Measurements from ENCODE around the gene PMPCA. TPM values are rescaled to one million over a fixed set of nuclear protein-coding genes. Genes with fewer than 3 reads are reported as not detected.

The PMPCA gene
- total and polyA plus RNA-seq, 4 donors, result 27.0 to 75.6 (median 41.6) TPM

DNA sequence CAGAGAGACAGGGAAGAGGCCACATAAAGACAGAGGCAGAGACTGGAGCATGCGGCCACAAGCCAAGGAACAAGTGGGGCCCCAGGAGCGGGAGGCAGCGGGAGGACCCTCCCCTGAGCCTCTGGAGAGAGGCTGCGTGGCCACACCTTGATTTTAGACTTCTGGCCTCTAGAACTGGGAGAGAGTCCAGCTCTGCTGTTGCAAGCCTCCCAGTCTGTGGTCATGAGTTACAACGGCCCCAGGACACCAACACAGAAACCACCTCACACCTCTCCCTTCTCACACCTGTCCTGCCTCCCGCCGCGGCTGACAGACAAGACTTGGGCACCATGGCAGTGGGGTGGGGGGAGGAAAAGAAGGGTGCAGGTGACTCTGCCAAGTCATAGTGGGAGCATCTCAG is 27.0 kb downstream of the PMPCA start:
- Histone ChIP-seq H3K4me1 (ENCODE audit: control insufficient read depth in 4 of 4, insufficient read depth in 4 of 4, low read length in 3 of 4) (peaks cover 13 to 51% (median 45%) of the 10 kb centered on the region in 4 donors), H3K36me3 (ENCODE audit: control insufficient read depth in 4 of 4, insufficient read depth in 3 of 4, low read depth in 1 of 4, low read length in 3 of 4) (peaks cover 0 to 13% (median 10%) of the 10 kb centered on the region in 4 donors), H3K9me3 (ENCODE audit: control insufficient read depth in 4 of 4, low read length in 3 of 4) (no peaks in the 10 kb centered on the region), H3K4me3 (ENCODE audit: low read depth in 1 of 3, low read length in 3 of 3) (peak overlapping the region in 1 of 3 donors; percentile 2), H3K9ac (ENCODE audit: low read depth in 1 of 2, low read length in 2 of 2) (peak overlapping the region in 1 of 2 donors; percentile 10), H3K27me3 (ENCODE audit: control insufficient read depth in 4 of 4, insufficient read depth in 4 of 4, low read length in 3 of 4) (no peaks in the 10 kb centered on the region), H3K27ac (ENCODE audit: low read depth in 1 of 2, low read length in 2 of 2) (peak overlapping the region in 1 of 2 donors; percentile 32)
- TF ChIP-seq HNF4A (conservative IDR thresholded peaks at IDR 0.05), result peak; percentile 41 to 71
- no peak for TF ChIP-seq HNF4G (IDR thresholded peaks at IDR 0.05)
- peak; percentile 21 for TF ChIP-seq SP1 (IDR thresholded peaks at IDR 0.05)
- no peak for TF ChIP-seq CTCF (IDR thresholded peaks at IDR 0.05; ENCODE audit: low read depth, low read length, missing input control)
- TF ChIP-seq EGR1 (IDR thresholded peaks at IDR 0.05; ENCODE audit: low read depth in 2 of 2), result peak in 1 of 2 donors; percentile 20
- 34% methylated on average over 8 of the region's 8 CpGs for WGBS
- DNase-seq (ENCODE audit: low spot score), result no peak

GRCh38 chr9:136437839-136438547 is 27.5 kb downstream of the PMPCA start:
- Histone ChIP-seq H3K4me1 (ENCODE audit: control insufficient read depth in 4 of 4, insufficient read depth in 4 of 4, low read length in 3 of 4) (peaks cover 14 to 57% (median 51%) of the 10 kb centered on the region in 4 donors), H3K9me3 (ENCODE audit: control insufficient read depth in 4 of 4, low read length in 3 of 4) (no peaks in the 10 kb centered on the region), H3K4me3 (ENCODE audit: low read depth in 1 of 3, low read length in 3 of 3) (peak overlapping the region in 2 of 3 donors; percentile 73 to 78), H3K27me3 (ENCODE audit: control insufficient read depth in 4 of 4, insufficient read depth in 4 of 4, low read length in 3 of 4) (no peaks in the 10 kb centered on the region), H3K36me3 (ENCODE audit: control insufficient read depth in 4 of 4, insufficient read depth in 3 of 4, low read depth in 1 of 4, low read length in 3 of 4) (peaks cover under 1 to 15% (median 12%) of the 10 kb centered on the region in 4 donors), H3K9ac (ENCODE audit: low read depth in 1 of 2, low read length in 2 of 2) (peak overlapping the region in 1 of 2 donors; percentile 10), H3K27ac (ENCODE audit: low read depth in 1 of 2, low read length in 2 of 2) (peak overlapping the region in 1 of 2 donors; percentile 32)
- DNase-seq (ENCODE audit: low spot score), result no peak
- 74% methylated on average over 37 of the region's 37 CpGs for WGBS
- no peak for TF ChIP-seq MAX (IDR thresholded peaks at IDR 0.05)
- no peak for TF ChIP-seq RAD21 (IDR thresholded peaks at IDR 0.05)
- TF ChIP-seq RXRA (IDR thresholded peaks at IDR 0.05), result no peak
- TF ChIP-seq EGR1 (IDR thresholded peaks at IDR 0.05; ENCODE audit: low read depth in 2 of 2), result no peak
- TF ChIP-seq, protein P1, sequence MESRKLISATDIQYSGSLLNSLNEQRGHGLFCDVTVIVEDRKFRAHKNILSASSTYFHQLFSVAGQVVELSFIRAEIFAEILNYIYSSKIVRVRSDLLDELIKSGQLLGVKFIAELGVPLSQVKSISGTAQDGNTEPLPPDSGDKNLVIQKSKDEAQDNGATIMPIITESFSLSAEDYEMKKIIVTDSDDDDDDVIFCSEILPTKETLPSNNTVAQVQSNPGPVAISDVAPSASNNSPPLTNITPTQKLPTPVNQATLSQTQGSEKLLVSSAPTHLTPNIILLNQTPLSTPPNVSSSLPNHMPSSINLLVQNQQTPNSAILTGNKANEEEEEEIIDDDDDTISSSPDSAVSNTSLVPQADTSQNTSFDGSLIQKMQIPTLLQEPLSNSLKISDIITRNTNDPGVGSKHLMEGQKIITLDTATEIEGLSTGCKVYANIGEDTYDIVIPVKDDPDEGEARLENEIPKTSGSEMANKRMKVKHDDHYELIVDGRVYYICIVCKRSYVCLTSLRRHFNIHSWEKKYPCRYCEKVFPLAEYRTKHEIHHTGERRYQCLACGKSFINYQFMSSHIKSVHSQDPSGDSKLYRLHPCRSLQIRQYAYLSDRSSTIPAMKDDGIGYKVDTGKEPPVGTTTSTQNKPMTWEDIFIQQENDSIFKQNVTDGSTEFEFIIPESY (IDR thresholded peaks at IDR 0.05), result no peak
- no peak for TF ChIP-seq TAF1 (conservative IDR thresholded peaks at IDR 0.05)
- TF ChIP-seq CTCF (IDR thresholded peaks at IDR 0.05; ENCODE audit: low read depth, low read length, missing input control), result no peak
- no peak for TF ChIP-seq GABPA (IDR thresholded peaks at IDR 0.05 in 1 of 2, conservative IDR thresholded peaks at IDR 0.05 in 1 of 2)
- no peak for TF ChIP-seq FOXA2 (IDR thresholded peaks at IDR 0.05)
- TF ChIP-seq, protein P2, sequence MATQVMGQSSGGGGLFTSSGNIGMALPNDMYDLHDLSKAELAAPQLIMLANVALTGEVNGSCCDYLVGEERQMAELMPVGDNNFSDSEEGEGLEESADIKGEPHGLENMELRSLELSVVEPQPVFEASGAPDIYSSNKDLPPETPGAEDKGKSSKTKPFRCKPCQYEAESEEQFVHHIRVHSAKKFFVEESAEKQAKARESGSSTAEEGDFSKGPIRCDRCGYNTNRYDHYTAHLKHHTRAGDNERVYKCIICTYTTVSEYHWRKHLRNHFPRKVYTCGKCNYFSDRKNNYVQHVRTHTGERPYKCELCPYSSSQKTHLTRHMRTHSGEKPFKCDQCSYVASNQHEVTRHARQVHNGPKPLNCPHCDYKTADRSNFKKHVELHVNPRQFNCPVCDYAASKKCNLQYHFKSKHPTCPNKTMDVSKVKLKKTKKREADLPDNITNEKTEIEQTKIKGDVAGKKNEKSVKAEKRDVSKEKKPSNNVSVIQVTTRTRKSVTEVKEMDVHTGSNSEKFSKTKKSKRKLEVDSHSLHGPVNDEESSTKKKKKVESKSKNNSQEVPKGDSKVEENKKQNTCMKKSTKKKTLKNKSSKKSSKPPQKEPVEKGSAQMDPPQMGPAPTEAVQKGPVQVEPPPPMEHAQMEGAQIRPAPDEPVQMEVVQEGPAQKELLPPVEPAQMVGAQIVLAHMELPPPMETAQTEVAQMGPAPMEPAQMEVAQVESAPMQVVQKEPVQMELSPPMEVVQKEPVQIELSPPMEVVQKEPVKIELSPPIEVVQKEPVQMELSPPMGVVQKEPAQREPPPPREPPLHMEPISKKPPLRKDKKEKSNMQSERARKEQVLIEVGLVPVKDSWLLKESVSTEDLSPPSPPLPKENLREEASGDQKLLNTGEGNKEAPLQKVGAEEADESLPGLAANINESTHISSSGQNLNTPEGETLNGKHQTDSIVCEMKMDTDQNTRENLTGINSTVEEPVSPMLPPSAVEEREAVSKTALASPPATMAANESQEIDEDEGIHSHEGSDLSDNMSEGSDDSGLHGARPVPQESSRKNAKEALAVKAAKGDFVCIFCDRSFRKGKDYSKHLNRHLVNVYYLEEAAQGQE (IDR thresholded peaks at IDR 0.05), result no peak
- no peak for TF ChIP-seq FOXA1 (IDR thresholded peaks at IDR 0.05)
- TF ChIP-seq, protein P3, sequence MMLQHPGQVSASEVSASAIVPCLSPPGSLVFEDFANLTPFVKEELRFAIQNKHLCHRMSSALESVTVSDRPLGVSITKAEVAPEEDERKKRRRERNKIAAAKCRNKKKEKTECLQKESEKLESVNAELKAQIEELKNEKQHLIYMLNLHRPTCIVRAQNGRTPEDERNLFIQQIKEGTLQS (IDR thresholded peaks at IDR 0.05), result no peak
- no peak for TF ChIP-seq JUND (IDR thresholded peaks at IDR 0.05)
- no peak for TF ChIP-seq YY1 (IDR thresholded peaks at IDR 0.05)
- TF ChIP-seq HNF4A (conservative IDR thresholded peaks at IDR 0.05), result no peak
- no peak for TF ChIP-seq SP1 (IDR thresholded peaks at IDR 0.05)
- TF ChIP-seq NR2F2 (IDR thresholded peaks at IDR 0.05), result no peak
- no peak for TF ChIP-seq HNF4G (IDR thresholded peaks at IDR 0.05)

Measured in liver (tissue), 9 donors.